ENCODE results near the gene TRIM67. TPM values are rescaled to one million over a fixed set of nuclear protein-coding genes. Genes with fewer than 3 reads are reported as not detected.
"Not testable (repeated sequence)": the region's sequence is repeated elsewhere in the genome, so short reads cannot be mapped to it uniquely, and the experiment has no call there.

Gene TRIM67
- total RNA-seq, 1 donor from 2014 or later = not detected

GRCh38 chr1:231157311-231157710 lies 4.5 kb upstream of the TRIM67 start:
- intact Hi-C loops (cut with micrococcal nuclease) = no loop called here

- intact Hi-C loops (cut with micrococcal nuclease) = not testable (repeated sequence)
Observed at GRCh38 chr1:231158141-231158540, 3.7 kb upstream of the TRIM67 start.

- intact Hi-C loops (cut with micrococcal nuclease) = no loop called here
Observed at GRCh38 chr1:231159202-231159962, 2.5 kb upstream of the TRIM67 start.

GRCh38 chr1:231159963-231160761 lies 1.7 kb upstream of the TRIM67 start:
- intact Hi-C loops (cut with micrococcal nuclease) = no loop called here

- intact Hi-C loops (cut with micrococcal nuclease) = no loop called here
Observed at GRCh38 chr1:231160895-231161666, 777 bp upstream of the TRIM67 start.

- intact Hi-C loops (cut with micrococcal nuclease) = no loop called here
Observed at GRCh38 chr1:231162297-231162969, 575 bp downstream of the TRIM67 start.

- intact Hi-C loops (cut with micrococcal nuclease) = no loop called here
Observed at GRCh38 chr1:231162970-231163829, 1.3 kb downstream of the TRIM67 start.

GRCh38 chr1:231163830-231164427 lies 2.1 kb downstream of the TRIM67 start:
- intact Hi-C loops (cut with micrococcal nuclease) = no loop called here

GRCh38 chr1:231165371-231165770 lies 3.5 kb downstream of the TRIM67 start:
- intact Hi-C loops (cut with micrococcal nuclease) = no loop called here

GRCh38 chr1:231166398-231166797 lies 4.5 kb downstream of the TRIM67 start:
- intact Hi-C loops (cut with micrococcal nuclease) = no loop called here

- intact Hi-C loops (cut with micrococcal nuclease) = no loop called here
Observed at GRCh38 chr1:231170875-231171274, 9.0 kb downstream of the TRIM67 start.

GRCh38 chr1:231171623-231172197 lies 9.9 kb downstream of the TRIM67 start:
- intact Hi-C loops (cut with micrococcal nuclease) = no loop called here

- intact Hi-C loops (cut with micrococcal nuclease) = no loop called here
Observed at GRCh38 chr1:231172411-231172810, 10.6 kb downstream of the TRIM67 start.

- intact Hi-C loops (cut with micrococcal nuclease) = no loop called here
Observed at GRCh38 chr1:231176421-231176820, 14.6 kb downstream of the TRIM67 start.

- intact Hi-C loops (cut with micrococcal nuclease) = no loop called here
Observed at GRCh38 chr1:231177226-231177625, 15.4 kb downstream of the TRIM67 start.

- intact Hi-C loops (cut with micrococcal nuclease) = no loop called here
Observed at GRCh38 chr1:231177936-231178335, 16.1 kb downstream of the TRIM67 start.

GRCh38 chr1:231178970-231179369 lies 17.1 kb downstream of the TRIM67 start:
- intact Hi-C loops (cut with micrococcal nuclease) = no loop called here

GRCh38 chr1:231180034-231180433 lies 18.2 kb downstream of the TRIM67 start:
- intact Hi-C loops (cut with micrococcal nuclease) = no loop called here

GRCh38 chr1:231181271-231181670 lies 19.4 kb downstream of the TRIM67 start:
- intact Hi-C loops (cut with micrococcal nuclease) = no loop called here

- intact Hi-C loops (cut with micrococcal nuclease) = no loop called here
Observed at GRCh38 chr1:231182317-231182716, 20.5 kb downstream of the TRIM67 start.

Measured in T-helper 1 cell treated with Interleukin-12 subunit alpha and Interleukin-12 subunit beta and Interleukin-4 antibody, amounts not matched to agents 30 ng/mL and 1 ng/mL, for 36 hours (primary cell).